WI38 (cell line): ENCODE results near the gene SAG.

ENCODE experiments used
- H3K4me3 ChIP-seq: 2 replicates; pipeline ENCODE4 v1.5.1; 2011; ENCODE audit warnings: low read depth, mild to moderate bottlenecking, control low read depth, low read length
- CTCF ChIP-seq: IDR thresholded peaks from 2 replicates; pipeline ENCODE4 v1.5.1; 2012; ENCODE audit warnings: low read depth, mild to moderate bottlenecking, control low read depth, low read length

Gene SAG

GRCh38 chr2:233264667-233265066 lies 42.9 kb upstream of the SAG start:
- H3K4me3 ChIP-seq, result no peak overlapping the region
- no peak for TF ChIP-seq CTCF

- no peak for TF ChIP-seq CTCF
- H3K4me3 ChIP-seq, result no peak overlapping the region
Measured at GRCh38 chr2:233265899-233266431, 41.7 kb upstream of the SAG start.

GRCh38 chr2:233266481-233266880 lies 41.1 kb upstream of the SAG start:
- H3K4me3 ChIP-seq, result no peak overlapping the region
- no peak for TF ChIP-seq CTCF

GRCh38 chr2:233267516-233268245 lies 39.9 kb upstream of the SAG start:
- no peak overlapping the region for H3K4me3 ChIP-seq

GRCh38 chr2:233270366-233270765 lies 37.2 kb upstream of the SAG start:
- no peak for TF ChIP-seq CTCF
- H3K4me3 ChIP-seq, result no peak overlapping the region

More at GRCh38 chr2:233267516-233268245, 39.9 kb upstream of the SAG start:
- TF ChIP-seq CTCF, result no peak

- TF ChIP-seq CTCF, result no peak
- no peak overlapping the region for H3K4me3 ChIP-seq
Measured at GRCh38 chr2:233270951-233271350, 36.7 kb upstream of the SAG start.

GRCh38 chr2:233271693-233272092 lies 35.9 kb upstream of the SAG start:
- no peak for TF ChIP-seq CTCF
- H3K4me3 ChIP-seq, result no peak overlapping the region
